H1 (cell line): ENCODE measurements around the gene PPM1K. TPM values are rescaled to one million over a fixed set of nuclear protein-coding genes. Genes with fewer than 3 reads are reported as not detected.

Experiments used
- CTCF ChIA-PET: fragments of 300-600 bp; sonication (Branson Sonifier 250); formaldehyde crosslinking; loops from one replicate; lab custom pipeline; 2021; ENCODE audit not compliant: partially characterized antibody; lab: Charles Lee
- POLR2A ChIA-PET: fragments of 300-600 bp; sonication (Branson Sonifier 250); formaldehyde crosslinking; loops from one replicate; lab custom pipeline; 2021; ENCODE audit warnings: inconsistent platforms; ENCODE audit not compliant: partially characterized antibody; lab: Charles Lee
- DNase-seq, 2 experiments: peaks; one replicate each; pipeline versions ENCODE4 v3.0.0 to v3.0.0-alpha.2; 2010 to 2022; ENCODE audit warnings: low spot score in 2 of 2, low read depth in 1 of 2, mixed read lengths in 1 of 2
- FAIRE-seq: peaks from 2 replicates; lab custom pipeline; 2011; peaks lifted over from hg19 to GRCh38; lab: Jason Lieb, UNC
- H2AFZ ChIP-seq: 2 replicates; pipeline ENCODE4 v1.8.1; 2012; ENCODE audit warnings: low read length, inconsistent platforms
- H2AK5ac ChIP-seq: 2 replicates; pipeline ENCODE4 v1.6.1; 2013; ENCODE audit warnings: low read depth, low read length
- H2BK120ac ChIP-seq: replicated peaks from 2 replicates; pipeline ENCODE3; 2013; ENCODE audit warnings: low read depth, low read length, inconsistent platforms
- H2BK12ac ChIP-seq: 2 replicates; pipeline ENCODE4 v1.6.1; 2013; ENCODE audit warnings: low read depth, low read length
- H2BK15ac ChIP-seq: 2 replicates; pipeline ENCODE4 v1.6.1; 2013; ENCODE audit warnings: low read length
- H2BK20ac ChIP-seq: 2 replicates; pipeline ENCODE4 v1.6.1; 2013; ENCODE audit warnings: low read length
- H2BK5ac ChIP-seq: 2 replicates; pipeline ENCODE4 v1.6.1; 2013; ENCODE audit warnings: low read depth, low read length
- H3K14ac ChIP-seq: 2 replicates; pipeline ENCODE4 v1.6.1; 2013; ENCODE audit warnings: inconsistent platforms; ENCODE audit not compliant: insufficient read length
- H3K18ac ChIP-seq: 2 replicates; pipeline ENCODE4 v1.6.1; 2013; ENCODE audit warnings: low read length; ENCODE audit errors: extremely low read depth
- H3K23ac ChIP-seq: 2 replicates; pipeline ENCODE4 v1.6.1; 2013; ENCODE audit warnings: inconsistent platforms; ENCODE audit not compliant: insufficient read length
- H3K23me2 ChIP-seq: 2 replicates; pipeline ENCODE4 v1.6.1; 2013; ENCODE audit warnings: low read depth, low read length
- H3K27ac ChIP-seq: 2 replicates; pipeline ENCODE4 v1.6.1; 2011; ENCODE audit warnings: low read depth, low read length, inconsistent platforms
- H3K27me3 ChIP-seq, 4 experiments: replicated peaks in 1 of 4; 1 replicate in 1 of 4; 2 replicates in 3 of 4; pipeline versions ENCODE4 v1.6.1 to v1.8.1; 2011 to 2013; ENCODE audit warnings: low read length in 3 of 4, mild to moderate bottlenecking in 3 of 4, inconsistent platforms in 2 of 4, mixed read lengths in 2 of 4, moderate library complexity in 1 of 4; ENCODE audit not compliant: control insufficient read depth in 3 of 4, insufficient read depth in 3 of 4; ENCODE audit errors: extremely low read depth in 1 of 4
- H3K36me3 ChIP-seq, 4 experiments: 2 replicates each; pipeline versions ENCODE4 v1.6.1 to v1.8.1; 2011 to 2013; ENCODE audit warnings: mild to moderate bottlenecking in 4 of 4, low read length in 3 of 4, moderate library complexity in 2 of 4, control low read depth in 1 of 4, inconsistent platforms in 1 of 4; ENCODE audit not compliant: insufficient read depth in 4 of 4, control insufficient read depth in 2 of 4
- H3K4ac ChIP-seq: replicated peaks from 2 replicates; pipeline ENCODE3; 2013; ENCODE audit warnings: low read length, low read depth, mixed read lengths, inconsistent platforms; ENCODE audit not compliant: insufficient read length
- H3K4me1 ChIP-seq, 4 experiments: replicated peaks in 1 of 4; 1 replicate in 1 of 4; 2 replicates in 3 of 4; pipeline versions ENCODE4 v1.6.1 to v1.8.1; 2011 to 2013; ENCODE audit warnings: low read length in 3 of 4, inconsistent platforms in 2 of 4, mixed read lengths in 1 of 4; ENCODE audit not compliant: insufficient read depth in 4 of 4, control insufficient read depth in 3 of 4
- H3K4me2 ChIP-seq, 2 experiments: 2 replicates each; pipeline versions ENCODE4 v1.6.1 to v1.8.1; 2011 to 2013; ENCODE audit warnings: low read depth in 2 of 2, low read length in 2 of 2, control low read depth in 1 of 2, inconsistent platforms in 1 of 2, mild to moderate bottlenecking in 1 of 2; ENCODE audit not compliant: insufficient read depth in 1 of 2
- H3K4me3 ChIP-seq, 4 experiments: fragments of 200-600, 300-600 bp in 1 of 4; sonication (generic), shearing (Covaris generic), sonication (Bioruptor Twin) in 1 of 4; 2 replicates each; pipeline versions ENCODE4 v1.5.1 to v1.8.1; 2011 to 2016; ENCODE audit warnings: low read length in 4 of 4, low read depth in 3 of 4, control low read depth in 2 of 4, inconsistent platforms in 2 of 4, mild to moderate bottlenecking in 2 of 4, mixed read lengths in 1 of 4, moderate library complexity in 1 of 4; ENCODE audit not compliant: insufficient read depth in 2 of 4; ENCODE audit errors: extremely low read depth in 1 of 4
- H3K56ac ChIP-seq: replicated peaks from 2 replicates; pipeline ENCODE3; 2013; ENCODE audit warnings: low read depth, mild to moderate bottlenecking, mixed read lengths, low read length, inconsistent platforms; ENCODE audit not compliant: insufficient read length
- H3K79me1 ChIP-seq: 2 replicates; pipeline ENCODE4 v1.6.1; 2013; ENCODE audit warnings: low read depth, low read length, control low read depth
- H3K79me2 ChIP-seq, 2 experiments: 2 replicates each; pipeline versions ENCODE4 v1.6.1 to v1.8.1; 2012 to 2013; ENCODE audit warnings: low read length in 2 of 2, mild to moderate bottlenecking in 2 of 2, inconsistent platforms in 1 of 2; ENCODE audit not compliant: insufficient read depth in 2 of 2, control insufficient read depth in 1 of 2
- H3K9ac ChIP-seq, 4 experiments: replicated peaks in 1 of 4; 1 replicate in 1 of 4; 2 replicates in 3 of 4; pipeline versions ENCODE4 v1.6.1 to v1.8.1; 2011 to 2013; ENCODE audit warnings: low read depth in 3 of 4, low read length in 3 of 4, control low read depth in 2 of 4, mild to moderate bottlenecking in 2 of 4, moderate library complexity in 2 of 4, inconsistent platforms in 1 of 4; ENCODE audit errors: extremely low read depth in 1 of 4
- H3K9me3 ChIP-seq, 2 experiments: 2 replicates each; pipeline versions ENCODE4 v1.6.1 to v1.8.1; 2012 to 2013; ENCODE audit warnings: mild to moderate bottlenecking in 2 of 2, moderate library complexity in 2 of 2, control low read depth in 1 of 2, inconsistent platforms in 1 of 2, low read depth in 1 of 2, low read length in 1 of 2, mixed read lengths in 1 of 2; ENCODE audit not compliant: insufficient read depth in 2 of 2
- H4K20me1 ChIP-seq, 2 experiments: replicated peaks in 1 of 2; 2 replicates each; pipeline versions ENCODE3 to v1.8.1; 2011 to 2013; ENCODE audit warnings: inconsistent platforms in 2 of 2, low read length in 2 of 2, mild to moderate bottlenecking in 1 of 2; ENCODE audit not compliant: insufficient read depth in 2 of 2, control insufficient read depth in 1 of 2
- H4K5ac ChIP-seq: 2 replicates; pipeline ENCODE4 v1.6.1; 2013; ENCODE audit warnings: low read length, low read depth, mixed read lengths, inconsistent platforms; ENCODE audit not compliant: insufficient read length
- H4K8ac ChIP-seq: 2 replicates; pipeline ENCODE4 v1.8.0; 2013; ENCODE audit warnings: mild to moderate bottlenecking, moderate library complexity, low read length, inconsistent platforms; ENCODE audit not compliant: insufficient read depth; ENCODE audit errors: extremely low read depth
- H4K91ac ChIP-seq: replicated peaks from 2 replicates; pipeline ENCODE3; 2013; ENCODE audit warnings: low read length, mixed read lengths, inconsistent platforms; ENCODE audit not compliant: insufficient read length
- EP300 ChIP-seq, 2 experiments: IDR thresholded peaks; 1 replicate in 1 of 2; 2 replicates in 1 of 2; pipeline ENCODE4 v1.6.1; 2011 to 2012; ENCODE audit warnings: low read depth in 2 of 2, low read length in 2 of 2, mild to moderate bottlenecking in 2 of 2, borderline replicate concordance in 1 of 2, inconsistent platforms in 1 of 2, moderate library complexity in 1 of 2
- EZH2 ChIP-seq: fragments of 200-600 bp; sonication (generic); IDR thresholded peaks from 2 replicates; pipeline ENCODE4 v1.7.1; 2012; ENCODE audit warnings: low read depth, mild to moderate bottlenecking, moderate library complexity, low read length, inconsistent platforms; ENCODE audit not compliant: severe bottlenecking
- GABPA ChIP-seq: IDR thresholded peaks from 2 replicates; pipeline ENCODE4 v1.6.1; 2011; ENCODE audit warnings: mild to moderate bottlenecking, low read length, moderate library complexity, borderline replicate concordance; ENCODE audit not compliant: insufficient read depth
- HDAC6 ChIP-seq: IDR thresholded peaks from one replicate; pipeline ENCODE4 v1.7.1; 2012; ENCODE audit warnings: low read depth, mild to moderate bottlenecking, inconsistent platforms, low read length, moderate library complexity
- KDM4A ChIP-seq: IDR thresholded peaks from one replicate; pipeline ENCODE4 v1.7.1; 2012; ENCODE audit warnings: low read depth, mild to moderate bottlenecking, moderate library complexity, low read length, inconsistent platforms; ENCODE audit not compliant: severe bottlenecking
- MAFK ChIP-seq: IDR thresholded peaks from 2 replicates; pipeline ENCODE4 v1.6.1; 2012; ENCODE audit warnings: low read depth, mild to moderate bottlenecking, improper control_type of control experiment, low read length
- POLR2AphosphoS5 ChIP-seq: IDR thresholded peaks from 2 replicates; pipeline ENCODE4 v1.6.1; 2011; ENCODE audit warnings: low read depth, low read length
- RAD21 ChIP-seq, 2 experiments: IDR thresholded peaks in 1 of 2; conservative IDR thresholded peaks in 1 of 2; 2 replicates each; pipeline ENCODE4 v1.6.1; 2011; ENCODE audit warnings: low read depth in 2 of 2, low read length in 2 of 2, improper control_type of control experiment in 1 of 2, inconsistent platforms in 1 of 2, mild to moderate bottlenecking in 1 of 2, moderate library complexity in 1 of 2
- RNF2 ChIP-seq: fragments of 200-900, 300-1000 bp; sonication (generic); IDR thresholded peaks from 2 replicates; pipeline ENCODE4 v1.7.1; 2016; ENCODE audit warnings: borderline replicate concordance, low read depth, mild to moderate bottlenecking, antibody characterized with exemption, low read length; ENCODE audit not compliant: poor library complexity, severe bottlenecking; ENCODE audit errors: missing control alignments
- SIN3A ChIP-seq, 2 experiments: IDR thresholded peaks in 1 of 2; conservative IDR thresholded peaks in 1 of 2; 2 replicates each; pipeline ENCODE4 v1.6.1; 2011 to 2012; ENCODE audit warnings: low read length in 2 of 2, improper control_type of control experiment in 1 of 2, low read depth in 1 of 2, mild to moderate bottlenecking in 1 of 2
- SIRT6 ChIP-seq: IDR thresholded peaks from one replicate; pipeline ENCODE4 v1.7.1; 2012; ENCODE audit warnings: low read length, inconsistent platforms
- SIX5 ChIP-seq: IDR thresholded peaks from 2 replicates; pipeline ENCODE4 v1.6.1; 2011; ENCODE audit warnings: mild to moderate bottlenecking, low read depth, low read length
- TAF7 ChIP-seq: optimal IDR thresholded peaks from 2 replicates; pipeline ENCODE3; 2011; ENCODE audit warnings: low read depth, mild to moderate bottlenecking, inconsistent platforms, low read length, moderate library complexity, borderline replicate concordance
- WGBS, 2 experiments: shearing (Covaris generic) in 1 of 2; methylation state at CpG; one replicate each; pipeline versions ENCODE4 v1.1.6 to v1.1.7; 2013 to 2015; ENCODE audit warnings: low lambda C conversion rate in 2 of 2, mixed read lengths in 2 of 2, inconsistent platforms in 1 of 2, low coverage in 1 of 2, missing lambda C conversion rate in 1 of 2; ENCODE audit not compliant: insufficient replicate concordance in 2 of 2, insufficient coverage in 1 of 2, insufficient read length in 1 of 2; ENCODE audit errors: extremely low coverage in 1 of 2, missing lambda C conversion rate in 1 of 2; 5-methylcytosine and 5-hydroxymethylcytosine counted together
- polyA plus RNA-seq, 7 experiments: library from polyadenylated mRNA; depleted of rRNA in 3 of 7; stranded (reverse) in 5 of 7; unstranded in 2 of 7; fragments of >200 nt in 5 of 7; fragments of 200-250 nt in 2 of 7; gene quantifications; 1 replicate in 5 of 7; 2 replicates in 1 of 7; 4 replicates in 1 of 7; pipeline versions ENCODE4 v1.2.1 to v1.2.3, GENCODE V29; 2011 to 2013; ENCODE audit warnings: missing spikeins in 2 of 7, mixed read lengths in 2 of 7
- total RNA-seq: library from RNA; stranded (reverse); fragmentation: NEBNext Ultra II Directional; extraction: Animal tissue kit (Norgen Biotek cat#: 25700); gene quantifications from 2 replicates; pipeline ENCODE4 v1.2.1, GENCODE V29; 2021

Gene PPM1K
- total and polyA plus RNA-seq, 2 of the 8 experiments (the other 6 are each of a cell fraction or from before 2014, with no cell fraction given), result 4.2 to 10.7 TPM

GRCh38 chr4:88268913-88269312 is 15.4 kb downstream of the PPM1K start:
- Histone ChIP-seq H3K79me2 (no peaks in the 10 kb centered on the region), H2AK5ac (no peak overlapping the region), H3K27me3 (no peaks in the 10 kb centered on the region), H2BK12ac (no peak overlapping the region), H4K8ac (no peak overlapping the region), H4K20me1 (peaks cover 0 to 2% of the 10 kb centered on the region in 2 experiments), H2BK120ac (no peak overlapping the region), H3K23ac (no peak overlapping the region), H3K9ac (no peak overlapping the region), H3K4me2 (no peak overlapping the region), H4K91ac (no peak overlapping the region), H3K4me3 (no peak overlapping the region), H3K4ac (no peak overlapping the region), H3K23me2 (peaks cover 4% of the 10 kb centered on the region; the same call in 1 of the 2 replicates), H3K79me1 (0 out of 2 replicates have a peak, but pooled peaks cover 2% of the 10 kb centered on the region), H3K4me1 (no peaks in the 10 kb centered on the region), H3K14ac (no peak overlapping the region), H3K18ac (no peak overlapping the region), H4K5ac (no peak overlapping the region), H2BK5ac (no peak overlapping the region), H3K9me3 (no peaks in the 10 kb centered on the region), H2BK15ac (no peak overlapping the region), H3K27ac (no peak overlapping the region), H2AFZ (no peak overlapping the region), H3K36me3 (no peaks in the 10 kb centered on the region; a peak in 3 of 8 replicates), H2BK20ac (no peak overlapping the region), H3K56ac (no peak overlapping the region)
- POLR2A ChIA-PET, result no interaction called here
- DNase-seq, result no peak
- 82% methylated on average over 1 of the region's 1 CpG; no CpG with 5 or more reads in 1 of the 2 experiments for WGBS, 2 experiments
- CTCF ChIA-PET, result interaction anchor here (0.6 to 1.0 kb wide), 2 partner anchors 50 to 52 kb away, joined by 3 read pairs; no protein-coding TSS in a partner anchor
- no peak for FAIRE-seq
- TF ChIP-seq EZH2 (no peak), SIX5 (no peak), RNF2 (no peak), GABPA (no peak), SIRT6 (no peak), KDM4A (no peak), TAF7 (no peak), EP300 (IDR thresholded peaks at IDR 0.05; ENCODE audit: borderline replicate concordance in 1 of 2, low read depth in 2 of 2, low read length in 2 of 2) (no peak), SIN3A (conservative IDR thresholded peaks at IDR 0.05 in 1 of 2, IDR thresholded peaks at IDR 0.05 in 1 of 2; ENCODE audit: low read depth in 1 of 2, low read length in 2 of 2) (no peak), RAD21 (IDR thresholded peaks at IDR 0.05 in 1 of 2, conservative IDR thresholded peaks at IDR 0.05 in 1 of 2; ENCODE audit: low read depth in 2 of 2, low read length in 2 of 2) (no peak), MAFK (no peak), HDAC6 (no peak), POLR2AphosphoS5 (no peak)
